HL-60 (cell line): ENCODE results near the gene SLFNL1.

Experiments
- DNase-seq, 2 experiments: peaks; one replicate each; pipeline ENCODE4 v3.0.0-alpha.2; 2010 to 2020; ENCODE audit warnings: low read depth in 1 of 2, low spot score in 1 of 2
- H3K27ac ChIP-seq: fragments of 250-450 bp; sonication (Bioruptor Pico); replicated peaks from 2 replicates; pipeline ENCODE4 v1.5.1; 2020; ENCODE audit warnings: mild to moderate bottlenecking, moderate library complexity
- H3K27me3 ChIP-seq: fragments of 250-450 bp; sonication (Bioruptor Pico); 2 replicates; pipeline ENCODE4 v1.5.1; 2021; ENCODE audit warnings: mild to moderate bottlenecking, moderate library complexity; ENCODE audit not compliant: insufficient read depth, poor library complexity, severe bottlenecking
- H3K4me3 ChIP-seq: replicated peaks from 2 replicates; pipeline ENCODE4 v1.5.1; 2011; ENCODE audit warnings: mild to moderate bottlenecking, control low read depth, low read length; ENCODE audit not compliant: insufficient read depth
- GABPA ChIP-seq: IDR thresholded peaks from 2 replicates; pipeline ENCODE4 v1.6.1; 2012; ENCODE audit warnings: low read depth
- POLR2AphosphoS5 ChIP-seq: IDR thresholded peaks from 2 replicates; pipeline ENCODE4 v1.6.1; 2012; ENCODE audit warnings: low read depth
- REST ChIP-seq: IDR thresholded peaks from 2 replicates; pipeline ENCODE4 v1.6.1; 2012; ENCODE audit warnings: low read depth; ENCODE audit not compliant: insufficient replicate concordance
- SPI1 ChIP-seq: IDR thresholded peaks from 2 replicates; pipeline ENCODE4 v1.6.1; 2012; ENCODE audit warnings: low read depth, mild to moderate bottlenecking, borderline replicate concordance
- TF ChIP-seq, protein P1 (sequence below): IDR thresholded peaks from one replicate; pipeline ENCODE4 v1.5.1; 2011; ENCODE audit warnings: low read length, control low read depth, inconsistent platforms; ENCODE audit not compliant: insufficient read depth

The SLFNL1 gene

GRCh38 chr1:40998668-40999067 is 22.9 kb downstream of the SLFNL1 start:
- Histone ChIP-seq H3K27ac (no peak overlapping the region), H3K27me3 (no peaks in the 10 kb centered on the region), H3K4me3 (no peak overlapping the region)
- DNase-seq: no peak
- TF ChIP-seq, protein P1, sequence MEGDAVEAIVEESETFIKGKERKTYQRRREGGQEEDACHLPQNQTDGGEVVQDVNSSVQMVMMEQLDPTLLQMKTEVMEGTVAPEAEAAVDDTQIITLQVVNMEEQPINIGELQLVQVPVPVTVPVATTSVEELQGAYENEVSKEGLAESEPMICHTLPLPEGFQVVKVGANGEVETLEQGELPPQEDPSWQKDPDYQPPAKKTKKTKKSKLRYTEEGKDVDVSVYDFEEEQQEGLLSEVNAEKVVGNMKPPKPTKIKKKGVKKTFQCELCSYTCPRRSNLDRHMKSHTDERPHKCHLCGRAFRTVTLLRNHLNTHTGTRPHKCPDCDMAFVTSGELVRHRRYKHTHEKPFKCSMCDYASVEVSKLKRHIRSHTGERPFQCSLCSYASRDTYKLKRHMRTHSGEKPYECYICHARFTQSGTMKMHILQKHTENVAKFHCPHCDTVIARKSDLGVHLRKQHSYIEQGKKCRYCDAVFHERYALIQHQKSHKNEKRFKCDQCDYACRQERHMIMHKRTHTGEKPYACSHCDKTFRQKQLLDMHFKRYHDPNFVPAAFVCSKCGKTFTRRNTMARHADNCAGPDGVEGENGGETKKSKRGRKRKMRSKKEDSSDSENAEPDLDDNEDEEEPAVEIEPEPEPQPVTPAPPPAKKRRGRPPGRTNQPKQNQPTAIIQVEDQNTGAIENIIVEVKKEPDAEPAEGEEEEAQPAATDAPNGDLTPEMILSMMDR: no peak
- no peak for TF ChIP-seq POLR2AphosphoS5
- no peak for TF ChIP-seq SPI1
- TF ChIP-seq GABPA: no peak
- TF ChIP-seq REST: no peak

DNA sequence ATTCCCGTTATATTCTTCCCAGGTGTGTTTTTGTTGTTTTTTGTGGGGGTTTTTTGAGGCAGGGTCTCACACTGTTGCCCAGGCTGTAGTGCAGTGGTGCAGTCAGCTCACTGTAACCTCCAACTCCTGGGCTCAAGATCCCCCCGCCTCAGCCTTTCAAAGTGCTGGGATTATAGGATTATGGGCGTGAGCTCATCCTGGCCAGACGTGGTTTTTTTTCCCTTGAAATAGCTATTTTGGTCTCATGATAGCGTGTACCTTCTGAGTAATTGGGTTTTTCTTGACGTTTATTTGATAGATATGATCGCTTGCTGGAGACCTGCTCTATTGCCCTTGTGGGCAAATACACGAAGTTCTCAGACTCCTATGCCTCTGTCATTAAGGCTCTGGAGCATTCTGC is 24.4 kb downstream of the SLFNL1 start:
- H3K4me3 ChIP-seq: no peak overlapping the region
- TF ChIP-seq, protein P1: no peak
- TF ChIP-seq GABPA (no peak), SPI1 (no peak), REST (no peak)
- H3K27ac ChIP-seq: no peak overlapping the region
- no peak for DNase-seq
- H3K27me3 ChIP-seq: no peaks in the 10 kb centered on the region

GRCh38 chr1:40989066-40989465 is 32.5 kb downstream of the SLFNL1 start:
- no peak for DNase-seq
- Histone ChIP-seq H3K27me3 (no peaks in the 10 kb centered on the region), H3K27ac (no peak overlapping the region), H3K4me3 (no peak overlapping the region)
- no peak for TF ChIP-seq REST
- TF ChIP-seq POLR2AphosphoS5: no peak
- no peak for TF ChIP-seq GABPA
- no peak for TF ChIP-seq SPI1
- TF ChIP-seq, protein P1: no peak
